Measurements from ENCODE around the gene ARIH2.

DNA sequence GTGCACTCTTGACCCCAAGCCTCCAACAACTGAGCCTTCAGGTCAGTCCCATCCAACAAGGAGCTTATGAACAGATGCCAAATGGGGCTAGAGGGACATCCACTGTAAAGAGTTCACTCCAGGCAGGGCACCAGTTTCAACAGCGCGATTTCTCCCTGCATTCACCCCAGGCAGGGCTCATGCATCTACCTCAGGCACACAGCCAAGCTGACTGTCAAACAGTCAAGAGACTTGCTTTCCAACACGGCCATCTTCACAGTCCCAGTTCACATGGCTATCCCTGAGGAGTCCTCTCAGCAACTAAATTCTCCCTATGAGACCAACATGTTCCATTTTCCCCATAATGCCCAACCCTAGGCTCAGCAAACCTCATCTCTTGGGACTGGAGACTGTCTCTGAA, 37.6 kb upstream of the ARIH2 start:
- TF ChIP-seq, protein P1, sequence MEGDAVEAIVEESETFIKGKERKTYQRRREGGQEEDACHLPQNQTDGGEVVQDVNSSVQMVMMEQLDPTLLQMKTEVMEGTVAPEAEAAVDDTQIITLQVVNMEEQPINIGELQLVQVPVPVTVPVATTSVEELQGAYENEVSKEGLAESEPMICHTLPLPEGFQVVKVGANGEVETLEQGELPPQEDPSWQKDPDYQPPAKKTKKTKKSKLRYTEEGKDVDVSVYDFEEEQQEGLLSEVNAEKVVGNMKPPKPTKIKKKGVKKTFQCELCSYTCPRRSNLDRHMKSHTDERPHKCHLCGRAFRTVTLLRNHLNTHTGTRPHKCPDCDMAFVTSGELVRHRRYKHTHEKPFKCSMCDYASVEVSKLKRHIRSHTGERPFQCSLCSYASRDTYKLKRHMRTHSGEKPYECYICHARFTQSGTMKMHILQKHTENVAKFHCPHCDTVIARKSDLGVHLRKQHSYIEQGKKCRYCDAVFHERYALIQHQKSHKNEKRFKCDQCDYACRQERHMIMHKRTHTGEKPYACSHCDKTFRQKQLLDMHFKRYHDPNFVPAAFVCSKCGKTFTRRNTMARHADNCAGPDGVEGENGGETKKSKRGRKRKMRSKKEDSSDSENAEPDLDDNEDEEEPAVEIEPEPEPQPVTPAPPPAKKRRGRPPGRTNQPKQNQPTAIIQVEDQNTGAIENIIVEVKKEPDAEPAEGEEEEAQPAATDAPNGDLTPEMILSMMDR (IDR thresholded peaks at IDR 0.05), result no peak
- TF ChIP-seq POLR2A (IDR thresholded peaks at IDR 0.05), result no peak
